Aorta (tissue), 5 donors: ENCODE data around the gene FER. TPM values are rescaled to one million over a fixed set of nuclear protein-coding genes. Genes with fewer than 3 reads are reported as not detected.
"Not testable (repeated sequence)": the region's sequence is repeated elsewhere in the genome, so short reads cannot be mapped to it uniquely, and the experiment has no call there.

Experiments
- ATAC-seq: fragments of 200-7000 bp; cut with Tn5 transposase; one replicate; pipeline ENCODE4 v1.9.1; 2022; ENCODE audit warnings: moderate library complexity; ENCODE audit not compliant: low FRiP score
- DNase-seq, 2 donors: peaks; one replicate each; pipeline ENCODE4 v3.0.0-alpha.2; 2020
- H3K27ac ChIP-seq, 2 donors: one replicate each; pipeline ENCODE4 v1.5.1; 2013; ENCODE audit warnings: low read length in 2 of 2, mild to moderate bottlenecking in 2 of 2, moderate library complexity in 2 of 2, control low read depth in 1 of 2, inconsistent platforms in 1 of 2, low read depth in 1 of 2
- H3K27me3 ChIP-seq, 2 donors: one replicate each; pipeline ENCODE4 v1.6.1; 2013; ENCODE audit warnings: control low read depth in 1 of 2, low read length in 1 of 2, mild to moderate bottlenecking in 1 of 2, moderate library complexity in 1 of 2; ENCODE audit not compliant: insufficient read depth in 2 of 2, control insufficient read depth in 1 of 2
- H3K36me3 ChIP-seq, 2 donors: one replicate each; pipeline ENCODE4 v1.6.1; 2013; ENCODE audit warnings: control low read depth in 1 of 2, low read length in 1 of 2, mild to moderate bottlenecking in 1 of 2; ENCODE audit not compliant: insufficient read depth in 2 of 2, control insufficient read depth in 1 of 2
- H3K4me1 ChIP-seq, 2 donors: one replicate each; pipeline ENCODE4 v1.6.1; 2013; ENCODE audit warnings: low read length in 2 of 2, control low read depth in 1 of 2, mild to moderate bottlenecking in 1 of 2, moderate library complexity in 1 of 2; ENCODE audit not compliant: insufficient read depth in 2 of 2, control insufficient read depth in 1 of 2
- H3K4me3 ChIP-seq, 2 donors: one replicate each; pipeline ENCODE4 v1.5.1; 2013; ENCODE audit warnings: low read length in 2 of 2, control low read depth in 1 of 2, mild to moderate bottlenecking in 1 of 2
- H3K9me3 ChIP-seq: one replicate; pipeline ENCODE4 v1.6.1; 2013; ENCODE audit warnings: mild to moderate bottlenecking, low read length; ENCODE audit not compliant: control insufficient read depth
- WGBS, 2 donors: extraction: QIAGEN DNeasy Blood & Tissue Kit; methylation state at CpG; one replicate each; pipeline ENCODE4 v1.1.7; 2013; 5-methylcytosine and 5-hydroxymethylcytosine counted together
- intact Hi-C, 2 donors: fragments of 100-400 bp; cut with DNase I; formaldehyde crosslinking; loops; one replicate each; pipeline versions ENCODE4 v1.14.2 to v1.15.0; 2022
- polyA plus RNA-seq, 2 donors: library from polyadenylated mRNA; stranded (reverse); fragments of 200-250 nt; gene quantifications; one replicate each; pipeline ENCODE4 v1.2.3, GENCODE V29; 2013
- total RNA-seq, 2 donors: library from RNA; stranded (reverse); fragmentation: NEBNext Ultra II Directional; extraction: Animal tissue kit (Norgen Biotek cat#: 25700); gene quantifications; one replicate each; pipeline ENCODE4 v1.2.1, GENCODE V29; 2021
- donor health status: healthy with polysubstance abuse.
- donor health status: Bipolar disorder and iron deficiency.
- donor health status: DM: no; HTN: no; CAD: no.
- donor health status: DM: no; HTN: no; CAD: no.
- donor health status: DM: yes; HTN: yes; CAD: no.

FER gene
- total and polyA plus RNA-seq, 4 donors = 5.1 to 54.6 (median 27.8) TPM

DNA sequence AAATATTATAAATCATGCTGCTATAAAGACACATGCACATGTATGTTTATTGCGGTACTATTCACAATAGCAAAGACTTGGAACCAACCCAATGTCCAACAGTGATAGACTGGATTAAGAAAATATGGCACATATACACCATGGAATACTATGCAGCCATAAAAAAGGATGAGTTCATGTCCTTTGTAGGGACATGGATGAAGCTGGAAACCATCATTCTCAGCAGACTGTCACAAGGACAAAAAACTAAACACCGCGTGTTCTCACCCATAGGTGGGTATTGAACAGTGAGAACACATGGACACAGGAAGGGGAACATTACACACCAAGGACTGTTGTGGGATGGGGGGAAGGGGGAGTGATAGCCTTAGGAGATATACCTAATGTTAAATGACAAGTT, 118.4 kb downstream of the FER start:
- H3K36me3 ChIP-seq, H3K27ac ChIP-seq, DNase-seq, ATAC-seq, H3K27me3 ChIP-seq, H3K4me1 ChIP-seq, intact Hi-C loops, H3K9me3 ChIP-seq, H3K4me3 ChIP-seq: not testable (repeated sequence)
- 94 to 99% methylated on average over 3 of the region's 3 CpGs for WGBS, 2 donors

DNA sequence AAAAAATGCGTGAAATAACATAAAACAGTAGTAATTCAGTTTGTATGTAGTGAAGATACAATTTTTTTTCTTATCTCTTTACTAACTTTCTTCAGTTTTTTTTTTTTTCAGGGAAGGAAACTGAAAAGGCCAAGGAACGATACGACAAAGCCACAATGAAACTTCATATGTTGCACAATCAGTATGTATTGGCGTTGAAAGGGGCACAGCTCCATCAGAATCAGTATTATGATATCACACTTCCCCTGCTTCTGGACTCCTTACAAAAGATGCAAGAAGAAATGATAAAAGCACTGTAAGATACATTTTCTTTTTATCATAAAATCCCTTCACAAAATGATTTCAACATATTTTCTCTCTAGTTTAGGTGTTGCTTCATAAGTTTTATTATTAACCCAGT, 120.0 kb downstream of the FER start:
- Histone ChIP-seq H3K36me3 (no peaks in the 10 kb centered on the region), H3K27me3 (no peaks in the 10 kb centered on the region), H3K27ac (no peak overlapping the region), H3K4me3 (no peak overlapping the region), H3K9me3 (no peaks in the 10 kb centered on the region), H3K4me1 (no peaks in the 10 kb centered on the region)
- ATAC-seq = no peak
- no peak for DNase-seq
- WGBS, 2 donors = 93 to 96% methylated on average over 4 of the region's 4 CpGs
- intact Hi-C loops = no loop called here

DNA sequence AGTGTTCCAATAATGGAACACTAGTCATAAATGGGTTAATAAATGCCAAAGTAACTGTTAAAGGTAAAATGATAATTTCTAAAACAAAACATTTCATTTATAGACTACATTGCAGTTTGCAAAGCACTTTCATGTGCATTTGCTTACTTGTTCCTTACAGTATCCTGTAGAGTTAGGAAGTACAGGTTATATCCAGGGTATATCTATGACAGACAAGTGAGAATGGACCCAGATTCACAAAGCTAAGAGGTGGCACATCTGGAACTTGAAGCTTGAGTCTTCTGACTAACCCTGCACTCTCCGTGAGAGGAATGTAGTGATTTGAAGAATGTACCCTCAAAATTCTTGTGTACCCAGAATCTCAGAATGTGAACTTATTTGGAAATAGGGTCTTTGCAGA, 121.4 kb downstream of the FER start:
- no peaks in the 10 kb centered on the region for H3K4me1 ChIP-seq
- no peaks in the 10 kb centered on the region for H3K36me3 ChIP-seq
- H3K9me3 ChIP-seq = no peaks in the 10 kb centered on the region
- H3K27me3 ChIP-seq = no peaks in the 10 kb centered on the region
- ATAC-seq (no peak), DNase-seq (no peak)
- no peak overlapping the region for H3K27ac ChIP-seq
- WGBS, 2 donors = 96 to 98% methylated on average over 1 of the region's 1 CpG
- intact Hi-C loops = no loop called here
- no peak overlapping the region for H3K4me3 ChIP-seq

DNA sequence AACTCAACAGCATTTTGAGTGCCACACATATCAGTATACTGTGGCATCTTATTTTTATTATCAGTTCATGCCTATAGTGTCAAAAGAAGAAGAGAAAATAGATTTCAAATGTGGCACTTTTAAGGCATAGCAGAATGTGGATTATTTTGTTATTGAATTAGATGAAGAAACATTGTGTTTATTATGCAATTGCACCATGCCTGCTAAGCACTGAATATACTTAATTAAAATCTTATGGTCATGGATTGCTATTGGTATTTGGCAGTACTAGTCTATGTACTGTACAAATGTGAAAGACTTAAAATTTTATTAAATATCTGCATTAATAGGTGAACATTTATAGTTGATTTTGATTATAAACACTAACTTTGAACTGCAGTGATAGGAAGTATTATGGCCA, 128.8 kb downstream of the FER start:
- Histone ChIP-seq H3K4me3 (no peak overlapping the region), H3K27me3 (no peaks in the 10 kb centered on the region), H3K27ac (no peak overlapping the region), H3K36me3 (no peaks in the 10 kb centered on the region), H3K4me1 (no peaks in the 10 kb centered on the region), H3K9me3 (no peaks in the 10 kb centered on the region)
- DNase-seq (no peak), ATAC-seq (no peak)
- intact Hi-C loops = no loop called here

DNA sequence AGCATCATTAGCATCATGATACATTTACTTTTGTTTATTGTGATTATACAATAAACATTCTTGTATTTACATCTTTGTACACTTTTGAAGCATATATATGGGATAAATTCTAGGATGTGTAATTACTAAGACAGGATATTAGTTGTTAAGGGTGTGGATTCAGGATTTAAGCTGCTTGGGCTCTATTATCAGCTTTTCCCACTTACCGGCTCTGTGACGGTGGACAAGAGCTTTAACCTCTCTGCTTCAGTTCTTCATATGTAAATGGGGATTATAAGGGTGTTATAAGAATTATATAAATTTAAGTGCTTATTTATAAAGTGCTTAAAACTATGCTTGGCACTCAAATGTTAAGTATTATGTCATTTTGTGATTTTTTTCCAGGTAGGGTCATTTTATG, 131.1 kb downstream of the FER start:
- Histone ChIP-seq H3K4me3 (no peak overlapping the region), H3K9me3 (no peaks in the 10 kb centered on the region), H3K27ac (no peak overlapping the region), H3K36me3 (no peaks in the 10 kb centered on the region), H3K27me3 (no peaks in the 10 kb centered on the region), H3K4me1 (no peaks in the 10 kb centered on the region)
- intact Hi-C loops = no loop called here
- no peak for DNase-seq
- WGBS, 2 donors = 98 to 99% methylated on average over 2 of the region's 2 CpGs
- no peak for ATAC-seq

DNA sequence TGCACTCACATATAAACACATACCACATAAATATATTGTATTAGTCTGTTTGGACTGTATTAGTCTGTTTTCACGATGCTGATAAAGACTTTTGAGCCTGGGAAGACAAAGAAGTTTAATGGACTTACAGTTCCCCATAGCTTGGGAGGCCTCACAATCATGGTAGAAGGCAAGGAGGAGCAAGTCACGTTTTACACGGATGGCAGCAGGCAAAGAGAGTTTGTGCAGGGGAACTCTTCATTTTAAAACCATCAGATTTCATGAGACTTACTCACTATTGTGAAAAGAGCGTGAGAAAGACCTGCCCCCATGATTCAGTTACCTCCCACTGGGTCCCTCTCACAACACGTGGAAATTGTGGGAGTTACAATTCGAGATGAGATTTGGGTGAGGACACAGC, 133.4 kb downstream of the FER start:
- no peak overlapping the region for H3K27ac ChIP-seq
- H3K27me3 ChIP-seq = no peaks in the 10 kb centered on the region
- WGBS, 2 donors = 93% methylated on average over 6 of the region's 6 CpGs
- H3K9me3 ChIP-seq = no peaks in the 10 kb centered on the region
- no peaks in the 10 kb centered on the region for H3K4me1 ChIP-seq
- H3K4me3 ChIP-seq = no peak overlapping the region
- ATAC-seq (no peak), DNase-seq (no peak)
- H3K36me3 ChIP-seq = no peaks in the 10 kb centered on the region
- intact Hi-C loops = no loop called here

DNA sequence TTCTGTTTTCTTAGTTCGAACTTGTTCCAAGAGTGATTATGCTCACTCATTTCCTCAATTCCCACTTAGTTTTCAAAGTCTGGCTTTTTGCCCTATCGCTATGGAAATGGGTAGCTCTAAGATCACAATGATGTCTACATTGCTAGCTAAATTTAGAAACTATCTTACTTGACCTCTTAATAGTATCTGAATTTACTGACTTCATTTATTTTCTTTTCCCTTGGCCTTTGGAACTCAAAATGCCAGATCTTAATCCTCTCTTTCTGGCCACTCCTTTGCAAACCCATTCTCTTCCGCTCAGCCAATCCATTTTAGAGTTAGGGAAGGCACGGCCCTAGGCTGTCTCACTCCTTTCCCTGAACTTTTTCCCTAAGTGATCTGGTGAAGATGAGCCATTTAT, 137.0 kb downstream of the FER start:
- H3K27ac ChIP-seq = no peak overlapping the region
- WGBS, 2 donors = 36 to 45% methylated on average over 4 of the region's 4 CpGs

DNA sequence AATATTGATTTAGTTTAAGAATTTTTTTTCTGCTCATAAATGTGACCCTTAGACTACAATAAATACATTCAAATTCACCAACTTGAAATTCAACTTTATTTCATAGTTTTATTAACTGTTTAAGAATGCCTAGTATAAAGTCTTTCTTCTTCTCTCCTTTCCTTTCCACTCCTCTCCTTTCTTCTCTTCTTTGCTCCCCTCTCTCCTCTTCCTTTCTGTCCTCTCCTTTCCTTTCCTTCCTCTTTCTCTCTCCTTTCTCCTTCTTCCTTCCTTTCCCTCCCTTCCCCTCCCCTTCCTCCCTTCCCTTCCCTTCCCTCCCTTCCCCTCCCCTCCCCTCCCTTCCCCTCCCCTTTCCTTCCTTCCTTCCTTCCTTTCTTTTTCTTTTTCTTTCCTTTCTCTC, 150.6 kb downstream of the FER start:
- no peaks in the 10 kb centered on the region for H3K9me3 ChIP-seq
- DNase-seq (no peak), ATAC-seq (no peak)
- no peak overlapping the region for H3K27ac ChIP-seq
- peaks cover 1 to 3% of the 10 kb centered on the region in 2 donors for H3K36me3 ChIP-seq
- no peaks in the 10 kb centered on the region for H3K27me3 ChIP-seq
- H3K4me1 ChIP-seq = no peaks in the 10 kb centered on the region
- intact Hi-C loops = no loop called here
- H3K4me3 ChIP-seq = no peak overlapping the region

More for the DNA sequence above, 137.0 kb downstream of the FER start:
- H3K36me3 ChIP-seq = no peaks in the 10 kb centered on the region
- no peaks in the 10 kb centered on the region for H3K27me3 ChIP-seq
- no peak overlapping the region for H3K4me3 ChIP-seq
- ATAC-seq (peak; percentile 54), DNase-seq (no peak)
- no peaks in the 10 kb centered on the region for H3K4me1 ChIP-seq
- intact Hi-C loops = no loop called here
- no peaks in the 10 kb centered on the region for H3K9me3 ChIP-seq

DNA sequence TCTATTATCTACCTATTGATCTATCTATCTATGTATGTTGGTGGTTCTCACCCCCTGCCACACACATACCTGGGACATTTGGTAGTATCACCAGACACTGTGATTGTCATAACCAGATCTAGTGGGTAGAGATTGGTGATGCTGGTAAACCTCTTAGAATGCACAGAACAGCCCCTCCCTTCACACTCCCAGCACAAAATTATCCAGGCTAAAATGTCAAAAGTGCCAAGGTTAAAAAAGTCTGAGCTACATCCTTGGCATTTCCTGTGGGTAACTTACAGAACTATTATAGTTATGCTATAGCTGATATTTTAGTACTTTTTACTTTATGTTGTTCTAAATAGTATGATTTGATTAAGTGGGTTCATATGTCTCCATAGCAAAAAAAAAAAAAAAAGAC, 151.0 kb downstream of the FER start:
- Histone ChIP-seq H3K9me3 (no peaks in the 10 kb centered on the region), H3K4me1 (no peaks in the 10 kb centered on the region), H3K36me3 (peaks cover 1 to 3% of the 10 kb centered on the region in 2 donors), H3K27me3 (no peaks in the 10 kb centered on the region), H3K27ac (no peak overlapping the region), H3K4me3 (no peak overlapping the region)
- DNase-seq (no peak), ATAC-seq (no peak)
- intact Hi-C loops = no loop called here
